ENCODE measurements around the gene PRPSAP2. TPM values are rescaled to one million over a fixed set of nuclear protein-coding genes. Genes with fewer than 3 reads are reported as not detected.

Gene PRPSAP2
- total RNA-seq, 2 donors from 2014 or later, result 34.8 to 35.9 TPM

GRCh38 chr17:18964018-18964351, 106.1 kb downstream of the PRPSAP2 start:
- no peak overlapping the region for H3K4me3 ChIP-seq
- peak overlapping the region in 1 of 2 donors; percentile 51 for H3K9ac ChIP-seq (ENCODE audit: low read depth in 2 of 2, low read length in 2 of 2)
- no peak overlapping the region for H3K27ac ChIP-seq
- intact Hi-C loops (cut with DNase I), result loop anchor here (10.0 kb wide), 1 partner anchor 61 kb away; no protein-coding TSS in a partner anchor
- no peak for DNase-seq
- H3K4me1 ChIP-seq, result peaks cover 8% of the 10 kb centered on the region
- TF ChIP-seq CTCF (IDR thresholded peaks at IDR 0.05), result no peak
- H3K27me3 ChIP-seq, result no peaks in the 10 kb centered on the region
- H3K36me3 ChIP-seq, result no peaks in the 10 kb centered on the region
- no peaks in the 10 kb centered on the region for H3K9me3 ChIP-seq

- no peaks in the 10 kb centered on the region for H3K9me3 ChIP-seq
- peaks cover 13% of the 10 kb centered on the region for H3K4me1 ChIP-seq
- no peaks in the 10 kb centered on the region for H3K36me3 ChIP-seq
- H3K4me3 ChIP-seq, result no peak overlapping the region
- no peak overlapping the region for H3K9ac ChIP-seq (ENCODE audit: low read depth in 2 of 2, low read length in 2 of 2)
- intact Hi-C loops (cut with DNase I), result loop anchor here (10.0 kb wide), 1 partner anchor 60 kb away; no protein-coding TSS in a partner anchor
- no peak overlapping the region for H3K27ac ChIP-seq
- H3K27me3 ChIP-seq, result no peaks in the 10 kb centered on the region
- DNase-seq, result no peak
- TF ChIP-seq CTCF (IDR thresholded peaks at IDR 0.05), result no peak
Measured at GRCh38 chr17:18964550-18964949, 106.6 kb downstream of the PRPSAP2 start.

GRCh38 chr17:18965530-18966236, 107.8 kb downstream of the PRPSAP2 start:
- no peak overlapping the region for H3K27ac ChIP-seq
- H3K27me3 ChIP-seq, result no peaks in the 10 kb centered on the region
- TF ChIP-seq CTCF (IDR thresholded peaks at IDR 0.05), result no peak
- H3K36me3 ChIP-seq, result no peaks in the 10 kb centered on the region
- H3K9ac ChIP-seq (ENCODE audit: low read depth in 2 of 2, low read length in 2 of 2), result no peak overlapping the region
- no peak for DNase-seq
- intact Hi-C loops (cut with DNase I), result loop anchor here (10.0 kb wide), 1 partner anchor 59 kb away; no protein-coding TSS in a partner anchor
- no peak overlapping the region for H3K4me3 ChIP-seq
- peaks cover 15% of the 10 kb centered on the region for H3K4me1 ChIP-seq
- H3K9me3 ChIP-seq, result no peaks in the 10 kb centered on the region

- no peak overlapping the region for H3K4me3 ChIP-seq
- peak; percentile 18 for DNase-seq
- H3K4me1 ChIP-seq, result peaks cover 15% of the 10 kb centered on the region
- H3K27ac ChIP-seq, result no peak overlapping the region
- peak overlapping the region in 1 of 2 donors; percentile 86 for H3K9ac ChIP-seq (ENCODE audit: low read depth in 2 of 2, low read length in 2 of 2)
- no peak for TF ChIP-seq CTCF (IDR thresholded peaks at IDR 0.05)
- intact Hi-C loops (cut with DNase I), result loop anchor here (10.0 kb wide), 1 partner anchor 58 kb away; no protein-coding TSS in a partner anchor
- H3K27me3 ChIP-seq, result no peaks in the 10 kb centered on the region
- H3K36me3 ChIP-seq, result no peaks in the 10 kb centered on the region
- H3K9me3 ChIP-seq, result no peaks in the 10 kb centered on the region
Measured at GRCh38 chr17:18966831-18967624, 109.1 kb downstream of the PRPSAP2 start.

- Histone ChIP-seq H3K27me3 (no peaks in the 10 kb centered on the region), H3K9ac (ENCODE audit: low read depth in 2 of 2, low read length in 2 of 2) (peak overlapping the region in 1 of 2 donors; percentile 86), H3K36me3 (no peaks in the 10 kb centered on the region), H3K27ac (no peak overlapping the region), H3K9me3 (no peaks in the 10 kb centered on the region), H3K4me3 (no peak overlapping the region), H3K4me1 (peaks cover 15% of the 10 kb centered on the region)
- intact Hi-C loops (cut with DNase I), result loop anchor here (10.0 kb wide), 1 partner anchor 57 kb away; no protein-coding TSS in a partner anchor
- no peak for TF ChIP-seq CTCF (IDR thresholded peaks at IDR 0.05)
- peak; percentile 62 for DNase-seq
Measured at GRCh38 chr17:18967916-18968315, 110.0 kb downstream of the PRPSAP2 start.

Data from colonic mucosa (tissue), 4 donors.